Right renal pelvis (tissue), 4 donors: ENCODE results near the gene MUC7. TPM values are rescaled to one million over a fixed set of nuclear protein-coding genes. Genes with fewer than 3 reads are reported as not detected.
"Not testable (repeated sequence)": the region's sequence is repeated elsewhere in the genome, so short reads cannot be mapped to it uniquely, and the experiment has no call there.

ENCODE experiments used
- DNase-seq, 4 donors: peaks; one replicate each; pipeline ENCODE4 v3.0.0-alpha.2; 2013; ENCODE audit warnings: low read depth in 4 of 4, low spot score in 3 of 4, missing footprints in 1 of 4
- polyA plus RNA-seq, 4 donors: library from polyadenylated mRNA; unstranded; fragments of 120-200 nt; gene quantifications; one replicate each; pipeline ENCODE4 v1.2.1, GENCODE V29; 2013; ENCODE audit not compliant: insufficient read length in 4 of 4

Gene MUC7
- polyA plus RNA-seq: under 1 TPM in 3 of 4 donors, not detected in 1; 0.07 to 0.11 (median 0.08) TPM

GRCh38 chr4:70471897-70472296 lies at the start of gene MUC7:
Gene MUC7 (plus strand): TSS chr4:70472197. CDS start chr4:70474022, 1,825 bp downstream.
- no peak for DNase-seq

DNA sequence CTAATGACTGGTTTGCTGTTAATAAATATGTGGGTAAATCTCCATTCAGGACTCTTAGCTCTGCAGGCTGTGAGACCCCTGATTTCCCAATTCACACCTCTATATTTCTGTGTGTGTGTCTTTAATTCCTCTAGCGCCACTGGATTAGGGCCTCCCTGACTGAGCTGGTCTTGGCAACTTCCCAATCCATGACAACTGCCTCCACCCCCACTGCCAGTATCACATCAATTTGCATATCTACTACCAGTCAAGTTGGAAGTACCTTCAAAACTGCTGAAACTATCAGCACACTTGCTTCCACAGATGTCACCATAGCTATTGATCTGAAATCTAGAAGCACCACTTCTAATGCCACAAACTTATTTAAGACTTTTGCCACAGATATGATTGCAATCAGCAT lies 46.7 kb upstream of the MUC7 start:
- no peak for DNase-seq

GRCh38 chr4:70426789-70427188 lies 45.2 kb upstream of the MUC7 start:
- DNase-seq: no peak

GRCh38 chr4:70437197-70437596 lies 34.8 kb upstream of the MUC7 start:
- DNase-seq: no peak

DNA sequence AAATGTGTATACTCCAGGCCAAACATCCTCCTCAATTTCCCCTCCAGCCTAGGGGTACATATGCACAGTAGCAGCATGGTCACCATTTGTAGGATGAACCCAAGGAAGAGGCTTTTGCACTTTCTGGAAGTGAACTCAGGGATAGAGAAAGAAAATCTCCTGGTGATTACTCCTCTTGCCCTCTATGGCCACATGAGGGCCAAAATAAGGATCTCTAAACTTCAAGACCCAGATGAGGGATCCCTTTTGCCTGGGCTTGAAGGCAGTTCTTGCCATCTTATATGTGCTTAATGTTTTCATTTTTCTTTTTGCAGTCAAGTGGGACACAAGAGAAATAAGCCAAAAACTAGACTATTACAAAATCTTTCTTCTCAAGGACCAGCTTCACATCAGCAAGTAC lies 29.5 kb upstream of the MUC7 start:
- DNase-seq: no peak

GRCh38 chr4:70443329-70443728 lies 28.7 kb upstream of the MUC7 start:
- no peak for DNase-seq

DNA sequence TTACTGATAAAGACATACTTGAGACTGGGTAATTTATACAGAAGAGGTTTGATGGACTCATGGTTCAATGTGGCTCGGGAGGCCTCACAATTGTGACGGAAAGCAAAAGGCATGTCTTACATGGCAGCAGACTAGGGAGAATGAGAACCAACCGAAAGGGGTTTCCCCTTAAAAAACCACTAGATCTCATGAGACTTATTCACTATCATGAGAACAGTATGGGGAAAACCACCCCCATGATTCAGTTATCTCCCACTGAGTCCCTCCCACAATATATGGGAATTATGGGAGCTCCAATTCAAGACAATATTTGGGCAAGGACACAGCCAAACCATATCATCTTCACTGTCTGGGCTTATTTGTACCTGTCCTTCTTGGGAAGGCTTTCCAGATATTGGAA lies 22.8 kb upstream of the MUC7 start:
- no peak for DNase-seq

GRCh38 chr4:70452946-70453345 lies 19.1 kb upstream of the MUC7 start:
- no peak for DNase-seq

- no peak for DNase-seq
Measured at GRCh38 chr4:70463335-70463734, 8.7 kb upstream of the MUC7 start.

DNA sequence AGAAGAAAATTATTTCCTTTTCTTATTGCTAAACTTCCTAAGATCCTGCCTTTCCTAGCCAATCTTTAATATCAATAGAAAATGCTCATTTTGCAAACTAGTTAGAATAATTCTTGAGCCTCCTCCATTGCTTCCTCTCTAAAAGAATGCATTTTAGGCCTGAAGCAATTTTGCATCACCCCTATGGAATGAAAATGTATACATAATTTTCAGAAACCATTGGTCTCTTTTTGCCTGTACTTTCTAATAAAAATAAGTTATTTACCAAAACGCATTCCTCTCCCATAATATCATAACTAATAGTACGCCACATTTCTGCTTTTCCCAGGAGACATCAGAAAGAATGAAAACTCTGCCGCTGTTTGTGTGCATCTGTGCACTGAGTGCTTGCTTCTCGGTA lies 1.7 kb downstream of the MUC7 start:
- no peak for DNase-seq

DNA sequence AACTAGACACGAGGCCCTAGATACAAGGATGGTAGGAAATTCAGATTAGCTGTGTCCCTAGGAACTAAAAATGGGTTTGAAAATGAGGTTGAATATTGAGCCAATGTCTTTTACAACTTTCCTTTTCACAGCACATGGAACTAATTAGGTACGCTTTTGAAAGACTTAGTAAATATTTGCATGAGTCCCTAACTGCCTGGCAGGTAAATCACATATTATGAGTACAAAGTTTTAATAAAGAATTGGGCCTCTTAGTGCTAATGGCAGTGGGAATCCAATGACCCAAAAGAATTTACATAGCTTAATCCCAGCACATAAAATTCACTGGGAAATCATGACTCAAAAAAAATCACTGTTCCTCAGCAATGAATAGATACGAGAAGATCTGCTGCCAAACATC lies 16.8 kb downstream of the MUC7 start:
- DNase-seq: no peak

DNA sequence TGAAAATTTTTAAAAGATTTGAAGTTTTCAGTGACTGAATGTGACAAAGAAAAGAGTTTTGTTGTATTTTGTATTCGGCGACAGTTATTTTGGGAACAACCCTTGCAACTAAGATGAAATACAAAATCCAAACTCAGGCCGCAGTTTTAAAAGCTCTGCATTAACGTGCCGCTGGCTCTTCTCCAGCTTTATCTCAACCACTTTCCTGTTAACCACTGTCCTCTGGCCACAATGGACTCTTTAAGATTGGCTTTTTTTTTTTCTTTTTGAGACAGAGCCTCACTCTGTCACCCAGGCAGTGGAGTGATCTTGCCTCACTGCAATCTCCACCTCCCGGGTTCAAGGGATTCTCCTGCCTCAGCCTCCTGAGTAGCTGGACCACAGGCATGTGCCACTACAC lies 24.2 kb downstream of the MUC7 start:
- no peak for DNase-seq

- not testable (repeated sequence) for DNase-seq
Measured at GRCh38 chr4:70501838-70502237, 29.8 kb downstream of the MUC7 start.

- no peak for DNase-seq
Measured at GRCh38 chr4:70504733-70505132, 32.7 kb downstream of the MUC7 start.

DNA sequence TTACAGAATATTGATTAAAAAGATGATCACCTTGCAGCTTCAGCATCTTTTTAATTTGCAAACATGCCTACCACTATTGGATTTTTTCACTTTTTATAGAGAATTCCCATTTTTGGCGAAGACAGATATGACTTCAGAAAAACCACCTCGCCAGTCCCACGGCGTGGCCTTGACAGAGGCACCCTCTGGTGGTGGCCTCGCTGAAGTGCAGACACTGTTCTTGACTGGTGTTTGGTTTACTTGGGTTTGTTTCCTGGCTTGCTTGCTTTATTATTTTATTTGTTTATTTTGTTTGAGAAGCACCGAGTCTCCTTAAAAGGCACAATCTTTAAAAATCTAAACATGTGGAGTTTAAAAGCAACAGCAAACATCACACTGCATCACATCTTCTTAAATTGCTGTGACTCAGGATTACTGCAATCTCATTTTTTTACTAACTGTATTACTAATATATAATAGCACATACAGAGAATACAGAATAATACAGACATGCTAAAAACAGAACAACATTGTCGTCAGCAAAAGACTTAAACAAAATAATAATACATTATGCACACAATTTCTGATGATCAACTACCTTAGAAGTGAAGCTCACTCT lies 33.3 kb downstream of the MUC7 start:
- DNase-seq: peak in 3 of 4 donors; percentile 31 to 37 (median 36)

GRCh38 chr4:70508801-70509200 lies 36.8 kb downstream of the MUC7 start:
- DNase-seq: no peak

- DNase-seq: no peak
Measured at GRCh38 chr4:70511365-70511764, 39.4 kb downstream of the MUC7 start.

GRCh38 chr4:70515367-70516250 lies 43.6 kb downstream of the MUC7 start:
- DNase-seq: no peak

DNA sequence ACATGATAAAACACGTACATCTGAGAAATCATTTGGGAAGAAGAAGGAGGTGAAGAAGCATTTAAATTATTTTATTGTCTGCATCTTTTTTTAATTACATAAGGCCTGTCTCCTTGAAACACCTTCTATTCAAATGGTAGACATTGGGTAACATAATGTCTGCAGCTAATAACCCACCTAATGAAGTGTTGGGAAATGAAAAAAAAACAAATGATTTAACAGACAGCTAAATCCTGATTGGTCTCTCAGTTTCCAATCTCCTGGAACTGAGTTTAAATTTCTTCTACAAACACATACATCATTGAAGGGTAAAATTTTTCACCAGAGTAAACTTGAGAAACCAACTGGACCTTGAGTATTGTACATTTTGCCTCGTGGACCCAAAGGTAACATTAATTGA lies 46.3 kb downstream of the MUC7 start, which contains the start of gene AMTN:
TSS of gene AMTN (plus strand) at position 301 of the 400 bp plus-strand sequence. CDS start 209 bp downstream, outside the sequence.
- no peak for DNase-seq

- no peak for DNase-seq
Measured at GRCh38 chr4:70518716-70519115, 46.7 kb downstream of the MUC7 start.

GRCh38 chr4:70522626-70523025 lies 50.6 kb downstream of the MUC7 start:
- no peak for DNase-seq

DNA sequence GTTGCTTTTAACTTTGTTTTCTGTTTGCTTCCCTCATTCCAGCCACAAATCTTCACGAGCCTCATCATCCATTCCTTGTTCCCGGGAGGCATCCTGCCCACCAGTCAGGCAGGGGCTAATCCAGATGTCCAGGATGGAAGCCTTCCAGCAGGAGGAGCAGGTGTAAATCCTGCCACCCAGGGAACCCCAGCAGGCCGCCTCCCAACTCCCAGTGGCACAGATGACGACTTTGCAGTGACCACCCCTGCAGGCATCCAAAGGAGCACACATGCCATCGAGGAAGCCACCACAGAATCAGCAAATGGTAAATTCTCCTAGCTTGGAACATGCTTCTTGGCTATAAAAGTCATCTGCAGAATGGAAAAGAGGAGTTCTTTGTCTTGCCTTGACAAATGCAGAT lies 59.0 kb downstream of the MUC7 start:
- DNase-seq: no peak
